GDM1 (cell line): ENCODE results near the gene HOMER3.

Source experiments
- DNase-seq: peaks from one replicate; lab custom pipeline; 2025; lab: John Stamatoyannopoulos, UW

Gene HOMER3

GRCh38 chr19:18940769-18941627, at the start of gene HOMER3:
TSS of gene HOMER3 (minus strand) at chr19:18941217. CDS start at chr19:18938982, 2,235 bp downstream.
- peak; percentile 11 for DNase-seq

DNA sequence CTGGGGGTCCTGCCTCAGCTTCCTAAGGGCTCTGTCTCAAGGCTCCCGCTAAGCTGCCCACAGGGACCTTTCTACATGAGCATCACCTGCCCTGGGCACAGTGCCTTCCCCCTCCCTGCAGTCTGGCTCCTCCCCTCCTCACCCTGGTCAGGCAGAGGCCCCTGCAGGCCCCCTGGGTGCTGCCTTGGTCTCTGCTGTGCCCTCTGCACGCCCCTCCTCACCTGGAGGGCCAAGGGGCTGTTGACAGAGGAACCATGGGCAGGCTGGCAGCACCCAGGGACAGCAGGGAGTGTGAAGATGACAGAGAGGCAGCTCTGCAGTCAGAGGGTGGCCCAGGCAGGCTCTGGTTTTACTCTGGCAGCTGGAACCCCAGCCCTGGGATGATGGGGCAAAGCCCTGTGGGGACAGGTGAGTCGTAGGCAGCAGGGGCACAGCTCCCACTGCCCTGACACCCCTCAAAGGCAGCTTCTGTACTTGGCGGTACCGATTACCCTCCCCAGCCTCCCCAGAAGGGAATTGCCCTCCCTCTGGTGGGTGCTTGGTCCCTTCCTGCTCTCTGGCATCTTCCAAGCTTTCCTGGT, 49.2 kb upstream of the HOMER3 start:
- no peak for DNase-seq

- no peak for DNase-seq
Observed at GRCh38 chr19:18989316-18989715, 48.3 kb upstream of the HOMER3 start.

- DNase-seq, result no peak
Observed at GRCh38 chr19:18987456-18987855, 46.4 kb upstream of the HOMER3 start.

GRCh38 chr19:18985257-18985656, 44.2 kb upstream of the HOMER3 start:
- peak; percentile 55 for DNase-seq

- no peak for DNase-seq
Observed at GRCh38 chr19:18984251-18984650, 43.2 kb upstream of the HOMER3 start.

- DNase-seq, result no peak
Observed at GRCh38 chr19:18982669-18983068, 41.7 kb upstream of the HOMER3 start.

DNA sequence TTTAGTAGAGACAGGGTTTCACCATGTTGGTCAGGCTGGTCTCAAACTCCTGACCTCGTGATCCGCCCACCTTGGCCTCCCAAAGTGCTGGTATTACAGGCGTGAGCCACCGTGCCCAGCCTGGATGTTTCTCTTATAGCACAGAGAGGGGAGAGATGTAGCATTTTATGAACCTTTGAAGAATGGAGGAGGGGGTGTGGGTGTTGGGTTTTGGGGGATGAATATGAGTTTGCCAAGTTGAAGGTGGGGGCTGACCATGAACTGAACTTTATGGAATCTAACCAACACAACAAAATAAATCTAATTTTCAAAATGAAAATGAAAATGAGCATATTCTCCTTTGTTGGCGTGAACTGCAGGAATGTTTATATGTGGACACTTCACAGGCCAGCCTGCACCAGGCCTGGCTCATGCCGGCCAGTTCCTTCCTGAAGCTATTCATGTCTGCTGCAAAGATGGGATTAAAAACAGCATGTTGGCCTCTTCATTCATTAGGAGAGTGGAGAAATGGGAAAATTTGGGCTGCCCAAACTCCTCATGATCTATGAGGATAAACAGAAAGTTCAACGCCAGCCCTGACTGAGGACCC, 39.5 kb upstream of the HOMER3 start:
- DNase-seq, result no peak

DNA sequence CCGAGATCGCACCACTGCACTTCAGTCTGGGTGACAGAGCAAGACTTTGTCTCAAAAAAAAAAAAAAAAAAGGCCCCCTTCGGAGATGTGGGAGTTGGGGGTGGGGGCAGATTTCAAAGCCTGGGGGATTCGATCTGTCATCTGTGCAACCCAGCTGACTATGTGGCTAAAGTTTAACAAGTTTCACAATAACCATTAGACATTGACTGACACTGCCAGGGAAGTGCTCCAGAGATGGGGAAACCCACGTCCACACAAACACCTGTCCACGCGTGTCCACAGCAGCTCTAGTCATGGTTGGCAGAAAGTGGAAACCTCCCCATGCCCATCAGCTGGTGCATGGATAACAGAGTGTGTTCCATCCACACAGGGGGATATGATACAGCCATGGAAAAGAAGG, 37.6 kb upstream of the HOMER3 start:
- no peak for DNase-seq

DNA sequence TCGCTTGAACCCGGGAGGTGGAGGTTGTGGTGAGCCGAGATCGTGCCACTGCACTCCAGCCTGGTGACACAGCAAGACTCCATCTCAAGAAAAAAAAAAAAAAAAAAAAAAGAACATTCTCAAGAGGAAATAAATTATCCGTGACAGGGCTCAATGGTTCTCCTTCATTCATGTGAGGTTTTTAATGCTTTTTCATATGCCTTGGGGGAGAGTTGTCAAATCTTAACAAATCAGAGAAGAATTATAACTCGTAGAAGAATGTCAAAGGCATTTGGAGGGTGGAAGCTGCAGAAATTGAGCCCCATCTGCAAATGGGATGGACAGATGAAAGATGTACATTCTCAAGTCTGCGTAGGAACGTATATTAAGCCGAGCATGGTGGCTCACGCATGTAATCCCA, 34.9 kb upstream of the HOMER3 start:
- no peak for DNase-seq

DNA sequence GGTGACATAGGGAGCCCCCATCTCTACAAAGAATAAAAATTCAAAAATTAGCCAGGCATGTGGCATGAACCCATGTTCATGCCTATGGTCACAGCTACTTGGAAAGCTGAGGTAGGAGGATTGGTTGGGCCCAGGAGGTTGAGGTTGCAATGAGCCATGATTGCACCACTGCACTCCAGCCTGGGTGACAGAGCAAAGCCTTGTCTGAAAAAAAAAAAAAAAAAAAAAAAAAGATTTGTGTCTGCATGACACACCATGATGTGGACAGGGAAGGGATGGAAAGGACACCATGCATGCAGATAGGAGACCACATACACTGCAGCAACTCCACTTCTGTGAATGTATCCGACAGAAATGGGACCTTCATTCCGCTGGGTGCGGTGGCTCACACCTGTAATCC, 34.0 kb upstream of the HOMER3 start:
- DNase-seq, result no peak

- no peak for DNase-seq
Observed at GRCh38 chr19:18972851-18973250, 31.8 kb upstream of the HOMER3 start.

DNA sequence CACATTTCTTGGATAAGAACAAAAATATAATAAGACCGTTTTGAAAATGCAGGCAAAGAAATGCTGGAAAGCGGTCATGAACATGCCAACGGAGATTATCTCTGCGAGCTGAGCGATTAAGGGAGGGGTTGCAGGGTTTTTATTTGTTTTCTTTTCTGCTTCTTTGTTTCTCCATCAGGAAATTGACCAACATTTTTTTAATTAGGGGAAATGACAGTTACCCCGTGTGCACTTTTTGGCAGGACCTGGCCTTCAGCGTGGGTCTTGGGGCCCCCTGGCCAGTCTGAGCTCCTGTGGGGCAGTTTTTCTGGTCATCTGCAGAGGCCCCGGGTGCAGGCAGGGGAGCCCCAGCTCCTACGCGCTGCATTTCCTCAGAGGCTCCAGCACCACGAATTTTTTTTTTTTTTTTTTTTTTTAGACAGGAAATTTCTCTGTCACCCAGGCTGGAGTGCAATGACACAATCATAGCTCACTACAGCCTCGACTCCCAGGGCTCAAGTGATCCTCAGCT, 31.3 kb upstream of the HOMER3 start:
- DNase-seq, result no peak

- no peak for DNase-seq
Observed at GRCh38 chr19:18969931-18970659, 29.1 kb upstream of the HOMER3 start.

- peak; percentile 46 for DNase-seq
Observed at GRCh38 chr19:18967358-18968146, 26.5 kb upstream of the HOMER3 start.

GRCh38 chr19:18966307-18966706, 25.3 kb upstream of the HOMER3 start:
- no peak for DNase-seq

GRCh38 chr19:18964121-18964520, 23.1 kb upstream of the HOMER3 start:
- DNase-seq, result no peak

GRCh38 chr19:18961767-18962620, 21.0 kb upstream of the HOMER3 start:
- no peak for DNase-seq

DNA sequence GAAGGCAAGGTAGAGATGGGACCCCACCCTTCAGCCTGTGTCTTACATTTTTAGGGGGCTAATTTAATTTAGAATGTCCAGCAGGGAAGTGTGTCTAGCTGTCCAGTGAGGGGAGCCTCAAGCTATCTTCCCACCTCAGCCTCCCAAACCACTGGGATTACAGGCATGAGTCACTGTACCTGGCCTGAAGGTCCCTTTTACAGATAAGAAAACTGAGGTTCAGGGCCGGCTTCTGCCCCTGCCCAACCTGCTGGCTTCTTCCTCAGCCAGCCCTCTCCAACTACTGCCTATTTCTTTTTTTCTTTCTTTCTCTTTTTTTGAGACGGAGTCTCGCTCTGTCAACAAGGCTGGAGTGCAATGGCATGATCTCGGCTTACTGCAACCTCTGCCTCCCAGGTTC, 19.4 kb upstream of the HOMER3 start:
- DNase-seq, result no peak

DNA sequence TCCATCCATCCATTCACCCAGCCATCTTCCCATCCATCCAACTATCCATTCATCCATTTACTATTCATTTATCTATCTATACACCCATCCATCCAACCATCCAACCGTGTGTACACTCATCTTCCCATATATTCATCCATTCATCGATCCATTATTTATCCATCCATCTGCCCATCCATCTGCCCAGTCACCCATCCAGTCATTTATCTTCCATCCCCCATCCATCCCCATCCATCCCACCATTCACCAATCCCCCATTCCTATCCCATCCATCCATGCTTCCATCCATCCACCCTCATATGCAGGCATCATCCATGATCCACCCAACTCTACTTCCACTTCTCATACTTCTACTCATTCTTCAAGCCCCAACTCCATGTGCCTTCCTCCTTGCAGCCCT, 14.0 kb upstream of the HOMER3 start:
- no peak for DNase-seq

GRCh38 chr19:18954094-18954493, 13.1 kb upstream of the HOMER3 start:
- DNase-seq, result no peak
